DOHH2 (cell line): Measurements from ENCODE around the gene MARF1.

ENCODE experiments used
- H3F3A ChIP-seq: fragments of 200-600 bp; sonication (generic), shearing (Covaris generic); 2 replicates; pipeline ENCODE4 v1.6.0; 2016; ENCODE audit warnings: antibody characterized with exemption, mild to moderate bottlenecking; ENCODE audit not compliant: control insufficient read depth, insufficient read depth
- H3K27ac ChIP-seq: fragments of 200-600 bp; sonication (generic); 2 replicates; pipeline ENCODE4 v1.5.1; 2014; ENCODE audit warnings: low read depth, mild to moderate bottlenecking, low read length, moderate library complexity
- H3K27me3 ChIP-seq: fragments of 200-600 bp; sonication (generic); 2 replicates; pipeline ENCODE4 v1.6.1; 2014; ENCODE audit warnings: mild to moderate bottlenecking, low read length, mixed read lengths; ENCODE audit not compliant: control insufficient read depth
- H3K36me3 ChIP-seq: fragments of 200-600 bp; sonication (generic); 2 replicates; pipeline ENCODE4 v1.6.1; 2014; ENCODE audit warnings: mild to moderate bottlenecking, low read length, moderate library complexity, mixed read lengths; ENCODE audit not compliant: control insufficient read depth
- H3K4me1 ChIP-seq: fragments of 200-600 bp; sonication (generic); 2 replicates; pipeline ENCODE4 v1.6.1; 2014; ENCODE audit warnings: mild to moderate bottlenecking, low read length, mixed read lengths; ENCODE audit not compliant: control insufficient read depth
- H3K4me2 ChIP-seq: fragments of 200-600 bp; sonication (generic); 2 replicates; pipeline ENCODE4 v1.6.0; 2014; ENCODE audit warnings: mild to moderate bottlenecking, low read length, moderate library complexity
- H3K4me3 ChIP-seq: fragments of 200-600 bp; sonication (generic); 2 replicates; pipeline ENCODE4 v1.5.1; 2014; ENCODE audit warnings: mild to moderate bottlenecking, low read length, mixed read lengths
- H3K79me2 ChIP-seq: fragments of 200-600 bp; sonication (generic); 2 replicates; pipeline ENCODE4 v1.6.1; 2014; ENCODE audit warnings: mild to moderate bottlenecking, low read length, mixed read lengths; ENCODE audit not compliant: control insufficient read depth
- H3K9me2 ChIP-seq: fragments of 200-600 bp; sonication (generic); replicated peaks from 2 replicates; pipeline ENCODE4 v1.6.1; 2014; ENCODE audit warnings: mild to moderate bottlenecking, low read length, mixed read lengths; ENCODE audit not compliant: control insufficient read depth
- H3K9me3 ChIP-seq: fragments of 200-600 bp; sonication (generic); 2 replicates; pipeline ENCODE4 v1.6.1; 2014; ENCODE audit warnings: antibody characterized with exemption, low read length, mixed read lengths; ENCODE audit not compliant: control insufficient read depth, insufficient read depth
- H4K20me1 ChIP-seq: fragments of 200-600 bp; sonication (generic); 2 replicates; pipeline ENCODE4 v1.6.0; 2014; ENCODE audit warnings: low read depth, mild to moderate bottlenecking, antibody characterized with exemption, low read length, moderate library complexity; ENCODE audit not compliant: control insufficient read depth, insufficient read depth
- CTCF ChIP-seq: fragments of 200-600 bp; sonication (generic); IDR thresholded peaks from one replicate; pipeline ENCODE4 v1.5.1; 2014; ENCODE audit warnings: antibody characterized with exemption, mild to moderate bottlenecking, low read depth, low read length; ENCODE audit not compliant: poor library complexity, severe bottlenecking
- EZH2phosphoT487 ChIP-seq: fragments of 200-600 bp; sonication (generic); IDR thresholded peaks from 2 replicates; pipeline ENCODE4 v1.6.1; 2017; ENCODE audit warnings: borderline replicate concordance, mild to moderate bottlenecking, antibody characterized with exemption, low read length, moderate library complexity, mixed read lengths

Gene MARF1

GRCh38 chr16:15587152-15587825, 55.7 kb downstream of the MARF1 start:
- Histone ChIP-seq H3K4me2 (no peak overlapping the region), H3K4me3 (no peak overlapping the region), H3K27ac (no peak overlapping the region), H4K20me1 (no peaks in the 10 kb centered on the region), H3K79me2 (no peaks in the 10 kb centered on the region), H3F3A (no peaks in the 10 kb centered on the region; the same call in 1 of the 2 replicates), H3K4me1 (peaks cover 18% of the 10 kb centered on the region), H3K27me3 (no peaks in the 10 kb centered on the region), H3K9me2 (no peaks in the 10 kb centered on the region), H3K36me3 (no peaks in the 10 kb centered on the region), H3K9me3 (peaks cover 3% of the 10 kb centered on the region; the same call in 1 of the 2 replicates)
- TF ChIP-seq CTCF (no peak), EZH2phosphoT487 (no peak)

DNA sequence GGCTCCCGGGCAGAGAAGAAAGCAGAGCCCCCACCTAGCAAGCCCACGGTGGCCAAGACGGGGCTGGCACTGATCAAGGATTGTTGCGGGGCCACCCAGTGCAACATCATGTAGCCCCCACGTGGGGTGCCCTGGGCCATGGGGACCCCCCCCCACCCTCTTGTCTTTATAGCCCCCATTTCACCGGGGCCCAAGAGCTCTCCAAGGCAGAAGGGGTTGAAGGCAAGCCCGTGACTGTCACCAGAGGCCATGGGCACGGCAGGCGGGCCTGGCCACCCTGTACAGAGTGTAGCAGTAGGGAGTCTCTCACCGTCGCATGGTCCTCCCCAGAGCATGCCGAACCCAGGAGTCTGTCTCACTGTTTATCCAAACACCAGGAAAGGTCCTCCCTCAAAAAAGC, 56.2 kb downstream of the MARF1 start:
- no peak for TF ChIP-seq EZH2phosphoT487
- no peak for TF ChIP-seq CTCF
- Histone ChIP-seq H3K79me2 (no peaks in the 10 kb centered on the region), H3K36me3 (no peaks in the 10 kb centered on the region), H3F3A (no peaks in the 10 kb centered on the region; the same call in 1 of the 2 replicates), H3K4me1 (peaks cover 15% of the 10 kb centered on the region), H3K4me3 (no peak overlapping the region), H3K27me3 (no peaks in the 10 kb centered on the region), H3K9me3 (peaks cover 3% of the 10 kb centered on the region; the same call in 1 of the 2 replicates), H3K4me2 (no peak overlapping the region), H3K9me2 (no peaks in the 10 kb centered on the region), H4K20me1 (no peaks in the 10 kb centered on the region), H3K27ac (no peak overlapping the region)

GRCh38 chr16:15585956-15586355, 57.0 kb downstream of the MARF1 start:
- Histone ChIP-seq H3K4me2 (no peak overlapping the region), H3K79me2 (no peaks in the 10 kb centered on the region), H3K4me3 (no peak overlapping the region), H4K20me1 (no peaks in the 10 kb centered on the region), H3K9me3 (peaks cover 3% of the 10 kb centered on the region; the same call in 1 of the 2 replicates), H3K36me3 (no peaks in the 10 kb centered on the region), H3K27me3 (no peaks in the 10 kb centered on the region), H3K9me2 (no peaks in the 10 kb centered on the region), H3F3A (no peaks in the 10 kb centered on the region; the same call in 1 of the 2 replicates), H3K4me1 (peaks cover 8% of the 10 kb centered on the region), H3K27ac (no peak overlapping the region)
- no peak for TF ChIP-seq CTCF
- no peak for TF ChIP-seq EZH2phosphoT487
